Prostate gland (tissue), 2 donors: Measurements from ENCODE around the gene TTC22.

ENCODE experiments used
- POLR2AphosphoS5 ChIP-seq: sonication (generic); formaldehyde crosslinking; IDR thresholded peaks from one replicate; pipeline ENCODE4 v1.6.1; 2017; ENCODE audit warnings: antibody characterized with exemption
- TF ChIP-seq, protein P1 (sequence below), 4 experiments: fragments of 200-600 bp in 2 of 4; fragments of 450-650 bp in 2 of 4; sonication (generic) in 2 of 4; IDR thresholded peaks; 1 replicate in 3 of 4; 2 replicates in 1 of 4; pipeline ENCODE4 v1.5.1; 2016 to 2019; ENCODE audit warnings: antibody characterized with exemption in 4 of 4, mild to moderate bottlenecking in 2 of 4, moderate library complexity in 2 of 4

DNA sequence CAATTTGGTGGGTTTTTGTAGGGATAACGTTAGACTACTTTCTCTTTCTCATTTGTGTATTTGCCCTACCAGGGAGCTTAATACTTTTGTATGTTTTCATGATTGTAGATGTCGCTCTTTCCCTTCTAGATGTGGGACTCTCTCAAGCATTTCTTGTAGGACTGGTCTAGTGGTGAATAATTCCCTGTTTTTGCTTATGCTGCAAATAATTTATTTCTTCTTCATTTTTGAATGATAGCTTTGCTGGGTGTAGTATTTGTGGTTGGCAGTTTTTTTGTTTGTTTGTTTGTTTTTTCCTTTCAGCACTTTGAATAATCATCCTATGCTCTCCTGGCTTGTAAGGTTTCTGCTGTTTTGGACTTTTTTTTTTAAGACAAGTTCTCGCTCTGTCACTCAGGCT, 22.5 kb upstream of the TTC22 start:
- TF ChIP-seq, protein P1, sequence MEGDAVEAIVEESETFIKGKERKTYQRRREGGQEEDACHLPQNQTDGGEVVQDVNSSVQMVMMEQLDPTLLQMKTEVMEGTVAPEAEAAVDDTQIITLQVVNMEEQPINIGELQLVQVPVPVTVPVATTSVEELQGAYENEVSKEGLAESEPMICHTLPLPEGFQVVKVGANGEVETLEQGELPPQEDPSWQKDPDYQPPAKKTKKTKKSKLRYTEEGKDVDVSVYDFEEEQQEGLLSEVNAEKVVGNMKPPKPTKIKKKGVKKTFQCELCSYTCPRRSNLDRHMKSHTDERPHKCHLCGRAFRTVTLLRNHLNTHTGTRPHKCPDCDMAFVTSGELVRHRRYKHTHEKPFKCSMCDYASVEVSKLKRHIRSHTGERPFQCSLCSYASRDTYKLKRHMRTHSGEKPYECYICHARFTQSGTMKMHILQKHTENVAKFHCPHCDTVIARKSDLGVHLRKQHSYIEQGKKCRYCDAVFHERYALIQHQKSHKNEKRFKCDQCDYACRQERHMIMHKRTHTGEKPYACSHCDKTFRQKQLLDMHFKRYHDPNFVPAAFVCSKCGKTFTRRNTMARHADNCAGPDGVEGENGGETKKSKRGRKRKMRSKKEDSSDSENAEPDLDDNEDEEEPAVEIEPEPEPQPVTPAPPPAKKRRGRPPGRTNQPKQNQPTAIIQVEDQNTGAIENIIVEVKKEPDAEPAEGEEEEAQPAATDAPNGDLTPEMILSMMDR (IDR thresholded peaks at IDR 0.05): no peak
- TF ChIP-seq POLR2AphosphoS5: no peak
